ENCODE data around the gene PUM2.
"Not testable (repeated sequence)": the region's sequence is repeated elsewhere in the genome, so short reads cannot be mapped to it uniquely, and the experiment has no call there.

PUM2 gene

GRCh38 chr2:20368706-20369105, 18.1 kb upstream of the PUM2 start:
- no peak for DNase-seq

GRCh38 chr2:20367929-20368328, 17.3 kb upstream of the PUM2 start:
- not testable (repeated sequence) for DNase-seq

- DNase-seq = no peak
These were observed 16.1 kb upstream of the PUM2 start for GRCh38 chr2:20366672-20367116.

- peak; percentile 28 for DNase-seq
These were observed 14.7 kb upstream of the PUM2 start for GRCh38 chr2:20365249-20365817.

- no peak for DNase-seq
These were observed 12.9 kb upstream of the PUM2 start for GRCh38 chr2:20363578-20363977.

- no peak for DNase-seq
These were observed 12.2 kb upstream of the PUM2 start for GRCh38 chr2:20362701-20363435.

GRCh38 chr2:20361893-20362292, 11.2 kb upstream of the PUM2 start:
- DNase-seq = no peak

GRCh38 chr2:20359096-20359495, 8.5 kb upstream of the PUM2 start:
- no peak for DNase-seq

- DNase-seq = no peak
These were observed 7.2 kb upstream of the PUM2 start for GRCh38 chr2:20357638-20358389.

- no peak for DNase-seq
These were observed 5.4 kb upstream of the PUM2 start for GRCh38 chr2:20356042-20356441.

GRCh38 chr2:20355131-20355530, 4.5 kb upstream of the PUM2 start:
- DNase-seq = no peak

GRCh38 chr2:20353241-20353992, 2.8 kb upstream of the PUM2 start:
- DNase-seq = no peak

- no peak for DNase-seq
These were observed 2.1 kb upstream of the PUM2 start for GRCh38 chr2:20352581-20353216.

- no peak for DNase-seq
These were observed 1.6 kb upstream of the PUM2 start for GRCh38 chr2:20352230-20352578.

- DNase-seq = no peak
These were observed 1.0 kb upstream of the PUM2 start for GRCh38 chr2:20351555-20352229.

- DNase-seq = peak; percentile 28
These were observed 467 bp downstream of the PUM2 start for GRCh38 chr2:20350041-20350712.

GRCh38 chr2:20349513-20349921, 1.1 kb downstream of the PUM2 start:
- DNase-seq = no peak

GRCh38 chr2:20348542-20348941, 2.1 kb downstream of the PUM2 start:
- DNase-seq = no peak

- no peak for DNase-seq
These were observed 3.9 kb downstream of the PUM2 start for GRCh38 chr2:20346565-20347381.

GRCh38 chr2:20343128-20343527, 7.5 kb downstream of the PUM2 start:
- no peak for DNase-seq

GRCh38 chr2:20339012-20339411, 11.6 kb downstream of the PUM2 start:
- DNase-seq = no peak
